Psoas muscle (tissue), 8 donors: ENCODE measurements around the gene BLCAP. TPM values are rescaled to one million over a fixed set of nuclear protein-coding genes. Genes with fewer than 3 reads are reported as not detected.
"Not testable (repeated sequence)": the region's sequence is repeated elsewhere in the genome, so short reads cannot be mapped to it uniquely, and the experiment has no call there.

Source experiments
- ATAC-seq, 4 donors: fragments of 200-7000 bp; cut with Tn5 transposase; one replicate each; pipeline ENCODE4 v1.9.1; 2020; ENCODE audit warnings: moderate library complexity in 3 of 4, mild to moderate bottlenecking in 2 of 4
- DNase-seq, 2 donors: peaks; one replicate each; pipeline ENCODE4 v3.0.0-alpha.2; 2020
- H3K27ac ChIP-seq: fragments of 200-600 bp; one replicate; pipeline ENCODE4 v1.8.0; 2022
- H3K27me3 ChIP-seq, 3 donors: fragments of 200-600 bp in 1 of 3; one replicate each; pipeline versions ENCODE4 v1.6.1 to v1.8.0; 2013 to 2022; ENCODE audit warnings: low read length in 2 of 3, mild to moderate bottlenecking in 2 of 3, moderate library complexity in 1 of 3; ENCODE audit not compliant: insufficient read depth in 3 of 3
- H3K36me3 ChIP-seq, 2 donors: fragments of 200-600 bp in 1 of 2; one replicate each; pipeline versions ENCODE4 v1.6.1 to v1.8.0; 2013 to 2022; ENCODE audit warnings: low read depth in 1 of 2, mild to moderate bottlenecking in 1 of 2, moderate library complexity in 1 of 2; ENCODE audit not compliant: insufficient read depth in 1 of 2
- H3K4me1 ChIP-seq: fragments of 200-600 bp; one replicate; pipeline ENCODE4 v1.8.0; 2022
- H3K4me3 ChIP-seq: fragments of 200-600 bp; one replicate; pipeline ENCODE4 v1.8.0; 2022; ENCODE audit warnings: mild to moderate bottlenecking
- H3K9me3 ChIP-seq: fragments of 200-600 bp; one replicate; pipeline ENCODE4 v1.8.0; 2022
- WGBS, 3 donors: extraction: QIAGEN DNeasy Blood & Tissue Kit; methylation state at CpG; one replicate each; pipeline versions ENCODE4 v1.1.6 to v1.1.7; 2013; 5-methylcytosine and 5-hydroxymethylcytosine counted together
- intact Hi-C, 2 donors: fragments of 100-400 bp; cut with DNase I; formaldehyde crosslinking; loops; one replicate each; pipeline versions ENCODE4 v1.11.0 to v1.14.2; 2022
- polyA plus RNA-seq, 3 donors: library from polyadenylated mRNA; stranded (reverse); fragments of 200-250 nt; gene quantifications; one replicate each; pipeline ENCODE4 v1.2.3, GENCODE V29; 2013
- total RNA-seq, 4 donors: library from RNA; stranded (reverse); fragmentation: NEBNext Ultra II Directional in 2 of 4; extraction: Animal tissue kit (Norgen Biotek cat#: 25700) in 2 of 4; gene quantifications; one replicate each; pipeline versions ENCODE4 v1.2.1 to v1.2.4, GENCODE V29; 2021 to 2023
- TF ChIP-seq, protein P1 (sequence below): fragments of 200-600 bp; IDR thresholded peaks from one replicate; pipeline ENCODE4 v1.8.0; 2022; ENCODE audit warnings: antibody characterized with exemption
- donor health status: healthy with polysubstance abuse.
- donor health status: DM: no; HTN: no; CAD: no; lungs with moderate emphysema.
- donor health status: Bipolar disorder and iron deficiency.
- donor health status: healthy.
- donor health status: DM: yes; HTN: yes; CAD: no.
- donor health status: DM: no; HTN: no; CAD: no.
- donor health status: DM: no; HTN: no; CAD: no.
- donor health status: DM: yes; HTN: yes; CAD: no.

Gene BLCAP
- total and polyA plus RNA-seq, 7 donors, result 267 to 656 (median 366) TPM

DNA sequence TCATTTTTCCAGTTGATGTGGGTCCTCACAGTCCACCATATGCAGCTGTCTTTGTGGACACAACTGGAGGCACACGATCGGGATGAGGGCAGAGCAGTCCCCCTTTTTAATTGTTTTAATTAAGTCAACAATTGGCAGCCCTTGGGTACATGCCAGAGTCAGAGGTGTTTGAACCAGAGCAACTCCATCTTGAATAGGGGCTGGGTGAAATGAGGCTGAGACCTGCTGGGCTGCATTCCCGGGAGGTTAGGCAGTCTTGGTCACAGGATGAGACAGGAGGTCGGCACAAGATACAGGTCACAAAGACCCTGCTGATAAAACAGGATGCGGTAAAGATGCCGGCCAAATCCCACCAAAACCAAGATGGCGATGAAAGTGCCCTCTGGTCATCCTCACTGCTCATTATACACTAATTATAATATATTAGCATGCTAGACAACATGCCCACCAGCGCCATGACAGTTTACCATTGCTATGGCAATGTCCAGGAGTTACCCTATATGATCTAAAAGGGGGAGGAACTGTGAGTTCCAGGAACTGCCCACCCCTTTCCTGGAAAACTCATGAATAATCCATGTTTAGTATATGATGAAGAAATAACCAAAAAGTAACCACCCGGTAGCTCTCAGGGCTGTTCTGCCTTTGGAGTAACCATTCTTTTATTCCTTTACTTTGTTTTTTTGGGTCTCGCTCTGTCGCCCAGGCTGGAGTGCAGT lies 31.8 kb upstream of the BLCAP start:
- Histone ChIP-seq H3K36me3 (no peaks in the 10 kb centered on the region), H3K27me3 (peaks cover 0 to 41% (median 7%) of the 10 kb centered on the region in 3 donors), H3K9me3 (no peaks in the 10 kb centered on the region), H3K4me1 (no peaks in the 10 kb centered on the region), H3K27ac (no peak overlapping the region), H3K4me3 (no peak overlapping the region)
- TF ChIP-seq, protein P1, sequence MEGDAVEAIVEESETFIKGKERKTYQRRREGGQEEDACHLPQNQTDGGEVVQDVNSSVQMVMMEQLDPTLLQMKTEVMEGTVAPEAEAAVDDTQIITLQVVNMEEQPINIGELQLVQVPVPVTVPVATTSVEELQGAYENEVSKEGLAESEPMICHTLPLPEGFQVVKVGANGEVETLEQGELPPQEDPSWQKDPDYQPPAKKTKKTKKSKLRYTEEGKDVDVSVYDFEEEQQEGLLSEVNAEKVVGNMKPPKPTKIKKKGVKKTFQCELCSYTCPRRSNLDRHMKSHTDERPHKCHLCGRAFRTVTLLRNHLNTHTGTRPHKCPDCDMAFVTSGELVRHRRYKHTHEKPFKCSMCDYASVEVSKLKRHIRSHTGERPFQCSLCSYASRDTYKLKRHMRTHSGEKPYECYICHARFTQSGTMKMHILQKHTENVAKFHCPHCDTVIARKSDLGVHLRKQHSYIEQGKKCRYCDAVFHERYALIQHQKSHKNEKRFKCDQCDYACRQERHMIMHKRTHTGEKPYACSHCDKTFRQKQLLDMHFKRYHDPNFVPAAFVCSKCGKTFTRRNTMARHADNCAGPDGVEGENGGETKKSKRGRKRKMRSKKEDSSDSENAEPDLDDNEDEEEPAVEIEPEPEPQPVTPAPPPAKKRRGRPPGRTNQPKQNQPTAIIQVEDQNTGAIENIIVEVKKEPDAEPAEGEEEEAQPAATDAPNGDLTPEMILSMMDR, result no peak
- DNase-seq, result no peak
- intact Hi-C loops, result loop anchor here (5.0 to 10.0 kb wide), 4 partner anchors 345 to 663 kb away; partner anchors contain the start of gene VSTM2L (in 1 of the 2)
- 86 to 89% (median 87%) methylated on average over 11 of the region's 11 CpGs for WGBS, 3 donors
- no peak for ATAC-seq

DNA sequence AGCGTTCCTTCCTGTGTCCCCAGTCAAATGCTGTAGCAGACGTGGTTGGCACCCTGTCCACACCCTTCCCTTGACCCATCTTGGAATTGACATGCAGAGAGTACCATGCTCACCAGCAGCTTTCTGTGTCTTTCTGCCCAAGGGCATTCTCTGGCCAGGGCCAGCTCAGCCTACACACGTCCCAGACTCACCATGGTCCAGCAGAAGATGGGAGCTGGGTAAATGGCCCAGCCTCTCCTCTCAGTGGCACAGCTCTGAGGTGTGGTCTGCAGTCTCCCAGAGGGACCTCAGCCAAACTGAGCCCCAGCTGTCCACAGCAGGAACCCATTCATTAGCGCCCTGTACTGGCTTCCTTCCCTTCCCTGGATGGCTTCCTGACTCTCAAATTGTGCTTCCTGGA lies 31.1 kb upstream of the BLCAP start:
- intact Hi-C loops, result no loop called here
- no peak for ATAC-seq
- Histone ChIP-seq H3K27me3 (peaks cover 0 to 36% (median under 1%) of the 10 kb centered on the region in 3 donors), H3K4me1 (no peaks in the 10 kb centered on the region), H3K4me3 (no peak overlapping the region), H3K36me3 (no peaks in the 10 kb centered on the region), H3K27ac (no peak overlapping the region), H3K9me3 (no peaks in the 10 kb centered on the region)
- WGBS, 3 donors, result 65 to 71% (median 69%) methylated on average over 4 of the region's 4 CpGs
- TF ChIP-seq, protein P1, result no peak
- DNase-seq, result no peak

DNA sequence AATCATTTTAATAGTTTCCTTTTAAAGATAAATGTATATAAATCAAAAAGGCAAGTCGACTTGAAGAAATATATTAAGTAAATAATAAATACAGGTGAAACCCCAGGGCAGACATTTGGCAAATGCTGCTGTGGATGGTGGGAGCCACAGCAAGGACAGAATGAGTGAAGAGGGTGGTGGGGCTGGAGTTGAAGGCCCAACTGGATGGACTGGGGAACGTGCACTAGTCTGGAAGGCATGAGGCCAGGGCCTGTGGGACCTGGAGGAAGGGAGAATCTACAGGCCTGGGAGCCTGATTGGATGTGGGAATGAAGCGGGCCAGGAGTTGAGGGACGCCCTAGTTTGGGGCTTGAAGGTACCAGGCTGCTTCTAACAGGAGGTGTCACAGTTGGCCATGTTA lies 30.6 kb upstream of the BLCAP start:
- Histone ChIP-seq H3K9me3 (no peaks in the 10 kb centered on the region), H3K4me1 (no peaks in the 10 kb centered on the region), H3K27ac (no peak overlapping the region), H3K36me3 (no peaks in the 10 kb centered on the region), H3K27me3 (peaks cover 0 to 31% (median 0%) of the 10 kb centered on the region in 3 donors), H3K4me3 (no peak overlapping the region)
- 83 to 92% (median 84%) methylated on average over 4 of the region's 4 CpGs for WGBS, 3 donors
- TF ChIP-seq, protein P1, result no peak
- ATAC-seq (no peak), DNase-seq (no peak)
- intact Hi-C loops, result no loop called here

DNA sequence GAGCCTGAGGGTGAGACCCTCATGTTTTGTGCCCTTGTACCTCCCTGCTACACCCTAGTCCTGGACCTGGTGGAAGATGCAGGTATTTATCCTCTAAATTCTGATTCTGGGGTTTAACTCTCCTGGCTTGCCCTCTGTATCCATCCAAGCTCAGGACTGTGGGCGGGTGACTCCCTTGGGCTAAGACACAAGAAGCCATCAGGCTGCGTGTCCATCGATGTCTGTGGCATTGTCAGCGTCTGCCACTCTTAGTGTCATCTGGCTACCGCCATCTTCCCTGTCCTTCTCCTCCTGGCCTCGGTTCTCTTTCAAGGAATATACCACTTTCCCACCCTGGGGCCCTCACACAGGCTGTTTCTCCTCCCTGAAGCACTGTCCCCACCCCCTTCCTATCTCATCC lies 28.9 kb upstream of the BLCAP start:
- no peak overlapping the region for H3K4me3 ChIP-seq

DNA sequence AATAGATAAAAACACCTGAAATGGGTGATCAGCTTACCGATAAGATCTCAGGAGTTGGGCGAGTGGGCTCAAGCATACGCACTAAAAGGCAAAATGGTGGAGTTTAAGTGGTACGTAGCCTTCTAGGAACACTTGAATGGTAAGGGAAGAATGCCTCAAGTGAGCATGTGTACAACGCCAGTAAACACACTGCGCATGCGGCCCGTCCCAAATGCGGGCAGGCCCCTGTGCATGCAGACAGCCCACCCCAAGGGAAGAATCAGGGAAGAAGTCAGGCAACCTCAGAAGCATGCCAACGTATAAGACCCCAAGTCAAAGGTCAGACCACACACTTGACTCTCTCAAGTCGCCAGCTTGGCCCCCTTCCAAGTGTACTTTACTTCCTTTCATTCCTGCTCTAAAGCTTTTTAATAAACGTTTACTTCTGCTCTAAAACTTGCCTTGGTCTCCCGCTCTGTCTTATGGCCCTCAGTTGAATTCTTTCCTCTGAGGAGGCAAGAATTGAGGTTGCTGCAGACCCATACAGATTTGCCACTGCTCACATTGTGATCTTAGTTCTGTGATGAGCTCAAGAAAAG lies 27.1 kb upstream of the BLCAP start:
- 66 to 71% (median 69%) methylated on average over 13 of the region's 13 CpGs for WGBS, 3 donors
- H3K4me1 ChIP-seq, DNase-seq, H3K36me3 ChIP-seq, H3K27ac ChIP-seq, intact Hi-C loops, H3K9me3 ChIP-seq, H3K4me3 ChIP-seq, ATAC-seq: not testable (repeated sequence)
- H3K27me3 ChIP-seq, result peaks cover 0 to 12% (median 0%) of the 10 kb centered on the region in 3 donors

More for the DNA sequence above, 28.9 kb upstream of the BLCAP start:
- 83 to 85% (median 84%) methylated on average over 6 of the region's 6 CpGs for WGBS, 3 donors
- TF ChIP-seq, protein P1, result no peak
- H3K36me3 ChIP-seq, result no peaks in the 10 kb centered on the region
- ATAC-seq, result no peak
- DNase-seq, result no peak
- H3K27me3 ChIP-seq, result peaks cover 0 to 14% (median 0%) of the 10 kb centered on the region in 3 donors
- no peaks in the 10 kb centered on the region for H3K4me1 ChIP-seq
- intact Hi-C loops, result no loop called here
- no peaks in the 10 kb centered on the region for H3K9me3 ChIP-seq
- no peak overlapping the region for H3K27ac ChIP-seq
